HG03039 (cell line): ENCODE data around the gene PMEL.
A peak's percentile ranks its signal among the peaks of the same experiment; 100 is the strongest.

ENCODE experiments used
- ATAC-seq: cut with Tn5 transposase; IDR thresholded peaks from one replicate; pipeline ENCODE4 v1.9.1; 2021; ENCODE audit warnings: mild to moderate bottlenecking, moderate library complexity; ENCODE audit not compliant: unreplicated experiment

PMEL gene

GRCh38 chr12:55942577-55943136 lies 23.2 kb downstream of the PMEL start:
- no peak for ATAC-seq

GRCh38 chr12:55942055-55942454 lies 23.8 kb downstream of the PMEL start:
- ATAC-seq = no peak

GRCh38 chr12:55940065-55940732 lies 25.6 kb downstream of the PMEL start:
- ATAC-seq = peak; percentile 84

- ATAC-seq = no peak
Observed at GRCh38 chr12:55938826-55939501, 26.9 kb downstream of the PMEL start.

GRCh38 chr12:55937981-55938380 lies 27.9 kb downstream of the PMEL start:
- no peak for ATAC-seq

- no peak for ATAC-seq
Observed at GRCh38 chr12:55935738-55936151, 30.1 kb downstream of the PMEL start.

- ATAC-seq = no peak
Observed at GRCh38 chr12:55934773-55935172, 31.1 kb downstream of the PMEL start.

GRCh38 chr12:55933799-55934742 lies 31.8 kb downstream of the PMEL start:
- no peak for ATAC-seq

- ATAC-seq = no peak
Observed at GRCh38 chr12:55933169-55933798, 32.6 kb downstream of the PMEL start.

- no peak for ATAC-seq
Observed at GRCh38 chr12:55932551-55932910, 33.3 kb downstream of the PMEL start.

- no peak for ATAC-seq
Observed at GRCh38 chr12:55931780-55932550, 33.9 kb downstream of the PMEL start.

- no peak for ATAC-seq
Observed at GRCh38 chr12:55931317-55931779, 34.5 kb downstream of the PMEL start.

GRCh38 chr12:55930771-55931316 lies 35.0 kb downstream of the PMEL start, which contains the start of gene DGKA:
TSS of gene DGKA (plus strand) at chr12:55931162. CDS start at chr12:55936504, 5,342 bp downstream.
- no peak for ATAC-seq

- ATAC-seq = no peak
Observed at GRCh38 chr12:55929306-55929791, 36.5 kb downstream of the PMEL start.

GRCh38 chr12:55927588-55928502 lies 38.0 kb downstream of the PMEL start, which contains the start of gene PYM1:
TSS of gene PYM1 (minus strand) at chr12:55927894. CDS start at chr12:55927761, 133 bp downstream.
- peak; percentile 36 for ATAC-seq

- ATAC-seq = peak; percentile 40
Observed at GRCh38 chr12:55926738-55927587, 38.9 kb downstream of the PMEL start.
